Measurements from ENCODE around the gene JCAD.
"Not testable (repeated sequence)": the region's sequence is repeated elsewhere in the genome, so short reads cannot be mapped to it uniquely, and the experiment has no call there.

JCAD gene

GRCh38 chr10:29981510-29981909 lies 77.9 kb downstream of the JCAD start:
- DNase-seq, result no peak

GRCh38 chr10:29980084-29980483 lies 79.3 kb downstream of the JCAD start:
- DNase-seq, result no peak

GRCh38 chr10:29979421-29979779 lies 80.0 kb downstream of the JCAD start:
- not testable (repeated sequence) for DNase-seq

- DNase-seq, result no peak
Observed at GRCh38 chr10:29977171-29977570, 82.2 kb downstream of the JCAD start.

- no peak for DNase-seq
Observed at GRCh38 chr10:29976134-29976533, 83.3 kb downstream of the JCAD start.

GRCh38 chr10:29974773-29975172 lies 84.6 kb downstream of the JCAD start:
- DNase-seq, result no peak

- DNase-seq, result no peak
Observed at GRCh38 chr10:29973921-29974320, 85.5 kb downstream of the JCAD start.

GRCh38 chr10:29970576-29970975 lies 88.8 kb downstream of the JCAD start:
- DNase-seq, result no peak

GRCh38 chr10:29970012-29970396 lies 89.4 kb downstream of the JCAD start:
- DNase-seq, result no peak

- no peak for DNase-seq
Observed at GRCh38 chr10:29969255-29970011, 90.0 kb downstream of the JCAD start.

GRCh38 chr10:29968585-29968984 lies 90.8 kb downstream of the JCAD start:
- no peak for DNase-seq

GRCh38 chr10:29966269-29966668 lies 93.1 kb downstream of the JCAD start:
- no peak for DNase-seq
